ENCODE measurements around the gene CLCN3. TPM values are rescaled to one million over a fixed set of nuclear protein-coding genes. Genes with fewer than 3 reads are reported as not detected.
A peak's percentile ranks its signal among the peaks of the same experiment; 100 is the strongest.

CLCN3 gene
- total and polyA plus RNA-seq, 2 of the 13 experiments (the other 11 are each of a cell fraction or from before 2014, with no cell fraction given), result 13.6 to 23.7 TPM

DNA sequence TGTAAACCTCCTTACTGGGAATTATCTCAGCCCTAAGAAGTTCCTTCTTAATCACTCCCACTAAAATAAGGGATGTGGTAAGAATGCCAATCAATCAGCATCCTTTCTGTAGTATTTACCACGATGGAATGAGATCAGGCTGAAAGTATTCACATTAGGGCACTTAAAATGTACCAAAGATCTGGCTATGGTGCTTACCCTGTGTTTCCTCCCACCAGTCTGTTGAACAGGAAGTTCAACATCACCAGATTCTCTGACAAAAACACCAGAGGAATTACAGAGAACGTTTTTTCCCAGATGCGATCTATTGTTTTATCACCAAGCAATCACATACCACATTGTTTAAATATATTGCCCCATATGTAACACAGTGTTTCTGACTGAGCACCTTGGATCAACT lies 2.1 kb upstream of the CLCN3 start (continued):
- TF ChIP-seq, protein P1, sequence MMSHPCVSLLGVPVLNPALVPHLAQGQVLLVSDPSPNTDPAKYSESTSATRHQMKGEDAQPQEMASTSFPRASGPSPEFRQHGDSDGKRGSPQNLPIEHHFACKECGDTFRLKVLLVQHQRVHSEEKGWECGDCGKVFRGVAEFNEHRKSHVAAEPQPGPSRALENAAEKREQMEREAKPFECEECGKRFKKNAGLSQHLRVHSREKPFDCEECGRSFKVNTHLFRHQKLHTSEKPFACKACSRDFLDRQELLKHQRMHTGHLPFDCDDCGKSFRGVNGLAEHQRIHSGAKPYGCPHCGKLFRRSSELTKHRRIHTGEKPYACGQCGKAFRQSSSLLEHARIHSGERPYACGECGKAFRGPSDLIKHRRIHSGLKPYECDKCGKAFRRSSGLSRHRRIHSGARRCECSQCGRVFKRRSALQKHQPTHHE (CRISPR knock-in tag; IDR thresholded peaks at IDR 0.05; ENCODE audit: borderline replicate concordance), result no peak
- TF ChIP-seq GLI4 (CRISPR knock-in tag; IDR thresholded peaks at IDR 0.05; ENCODE audit: borderline replicate concordance), result no peak

DNA sequence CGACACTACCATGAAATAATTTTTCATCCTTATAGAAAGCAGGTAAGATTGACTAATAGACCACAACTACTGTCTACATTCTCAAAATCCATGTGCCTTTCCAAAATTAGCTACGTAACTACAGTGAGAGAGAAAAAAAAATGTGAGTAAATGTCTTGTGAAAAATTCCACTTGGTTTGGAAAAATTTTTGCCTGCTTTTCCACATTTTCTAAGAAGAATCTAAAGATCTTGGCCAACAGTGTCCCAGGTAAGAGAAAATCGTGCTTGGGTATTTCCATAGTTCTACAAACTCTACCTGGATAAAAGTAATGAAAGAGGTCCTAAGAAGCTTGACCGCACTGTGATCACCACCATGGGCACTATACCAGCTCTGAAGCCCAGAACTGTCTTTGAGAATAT lies 1.4 kb upstream of the CLCN3 start:
- TF ChIP-seq ZNF678 (CRISPR knock-in tag; IDR thresholded peaks at IDR 0.05) (no peak), SPEN (CRISPR knock-in tag; IDR thresholded peaks at IDR 0.05; ENCODE audit: low read depth) (no peak), PRMT3 (CRISPR knock-in tag; IDR thresholded peaks at IDR 0.05; ENCODE audit: borderline replicate concordance, low read depth) (no peak), ZNF652 (CRISPR knock-in tag; IDR thresholded peaks at IDR 0.05; ENCODE audit: borderline replicate concordance, low read depth) (no peak), SIX1 (CRISPR knock-in tag; IDR thresholded peaks at IDR 0.05; ENCODE audit: borderline replicate concordance) (no peak)
- TF ChIP-seq, protein P2, sequence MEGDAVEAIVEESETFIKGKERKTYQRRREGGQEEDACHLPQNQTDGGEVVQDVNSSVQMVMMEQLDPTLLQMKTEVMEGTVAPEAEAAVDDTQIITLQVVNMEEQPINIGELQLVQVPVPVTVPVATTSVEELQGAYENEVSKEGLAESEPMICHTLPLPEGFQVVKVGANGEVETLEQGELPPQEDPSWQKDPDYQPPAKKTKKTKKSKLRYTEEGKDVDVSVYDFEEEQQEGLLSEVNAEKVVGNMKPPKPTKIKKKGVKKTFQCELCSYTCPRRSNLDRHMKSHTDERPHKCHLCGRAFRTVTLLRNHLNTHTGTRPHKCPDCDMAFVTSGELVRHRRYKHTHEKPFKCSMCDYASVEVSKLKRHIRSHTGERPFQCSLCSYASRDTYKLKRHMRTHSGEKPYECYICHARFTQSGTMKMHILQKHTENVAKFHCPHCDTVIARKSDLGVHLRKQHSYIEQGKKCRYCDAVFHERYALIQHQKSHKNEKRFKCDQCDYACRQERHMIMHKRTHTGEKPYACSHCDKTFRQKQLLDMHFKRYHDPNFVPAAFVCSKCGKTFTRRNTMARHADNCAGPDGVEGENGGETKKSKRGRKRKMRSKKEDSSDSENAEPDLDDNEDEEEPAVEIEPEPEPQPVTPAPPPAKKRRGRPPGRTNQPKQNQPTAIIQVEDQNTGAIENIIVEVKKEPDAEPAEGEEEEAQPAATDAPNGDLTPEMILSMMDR (CRISPR knock-in tag; IDR thresholded peaks at IDR 0.05), result no peak
- BruUV-seq (replicated peaks), result no TSS peak
- Histone ChIP-seq H3K4me2 (ENCODE audit: low read depth, low read length) (peak overlapping the region; percentile 96), H4K20me1 (ENCODE audit: insufficient read depth, low read length) (no peaks in the 10 kb centered on the region; the same call in 1 of the 2 replicates), H3K79me2 (ENCODE audit: insufficient read depth, low read length) (peaks cover 35% of the 10 kb centered on the region), H2AFZ (ENCODE audit: low read length) (peak overlapping the region; percentile 59), H3K4me1 (ENCODE audit: insufficient read depth, low read length) (peaks cover 53% of the 10 kb centered on the region), H3K4me3 (replicated peaks in 1 of 3; ENCODE audit: insufficient read depth in 1 of 3, low read depth in 2 of 3, low read length in 3 of 3) (peak overlapping the region; percentile 79 to 84 (median 80); a peak in 4 of 6 replicates), H3K27ac (ENCODE audit: extremely low read length, insufficient read depth, low read length) (peak overlapping the region; percentile 86), H3K36me3 (replicated peaks in 1 of 2; ENCODE audit: control insufficient read depth in 1 of 2, insufficient read depth in 2 of 2, low read length in 2 of 2) (no peaks in the 10 kb centered on the region), H3K9me3 (ENCODE audit: low read length) (no peaks in the 10 kb centered on the region), H3K27me3 (ENCODE audit: control insufficient read depth in 1 of 2, insufficient read depth in 2 of 2, low read length in 2 of 2) (no peaks in the 10 kb centered on the region), H3K9ac (ENCODE audit: insufficient read depth, low read depth, low read length) (peak overlapping the region; percentile 96; the same call in 1 of the 2 replicates)
- 56% methylated on average over 4 of the region's 4 CpGs for WGBS (ENCODE audit: low lambda C conversion rate)
- CTCF ChIA-PET (ENCODE audit: low intra/inter-chr PET ratio, low total read pairs), result no interaction called here
- FAIRE-seq (no peak), DNase-seq (ENCODE audit: low spot score) (no peak), ATAC-seq (no peak)
- intact Hi-C loops (cut with micrococcal nuclease; ENCODE audit: unreplicated experiment) (loop anchor here (10.0 kb wide), 1 partner anchor 466 kb away; the partner anchor contains the start of gene AADAT), in situ Hi-C loops (cut with HindIII; ENCODE audit: extremely low pct_ligation_motif_present, low pct_unique_long_range_greater_than_20kb) (loop anchor here (10.0 to 25.0 kb wide), 2 partner anchors 96 to 468 kb away; partner anchors contain the start of gene AADAT)
- POLR2A ChIA-PET, result no interaction called here

Measured in HepG2 (cell line).